GM21381 (cell line): ENCODE data around the gene KCNG2.
"Not testable (repeated sequence)": the region's sequence is repeated elsewhere in the genome, so short reads cannot be mapped to it uniquely, and the experiment has no call there.

Experiments used
- ATAC-seq: cut with Tn5 transposase; IDR thresholded peaks from one replicate; pipeline ENCODE4 v1.9.1; 2021; ENCODE audit warnings: mild to moderate bottlenecking, moderate library complexity; ENCODE audit not compliant: unreplicated experiment

The KCNG2 gene, protein sequence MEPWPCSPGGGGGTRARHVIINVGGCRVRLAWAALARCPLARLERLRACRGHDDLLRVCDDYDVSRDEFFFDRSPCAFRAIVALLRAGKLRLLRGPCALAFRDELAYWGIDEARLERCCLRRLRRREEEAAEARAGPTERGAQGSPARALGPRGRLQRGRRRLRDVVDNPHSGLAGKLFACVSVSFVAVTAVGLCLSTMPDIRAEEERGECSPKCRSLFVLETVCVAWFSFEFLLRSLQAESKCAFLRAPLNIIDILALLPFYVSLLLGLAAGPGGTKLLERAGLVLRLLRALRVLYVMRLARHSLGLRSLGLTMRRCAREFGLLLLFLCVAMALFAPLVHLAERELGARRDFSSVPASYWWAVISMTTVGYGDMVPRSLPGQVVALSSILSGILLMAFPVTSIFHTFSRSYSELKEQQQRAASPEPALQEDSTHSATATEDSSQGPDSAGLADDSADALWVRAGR

DNA sequence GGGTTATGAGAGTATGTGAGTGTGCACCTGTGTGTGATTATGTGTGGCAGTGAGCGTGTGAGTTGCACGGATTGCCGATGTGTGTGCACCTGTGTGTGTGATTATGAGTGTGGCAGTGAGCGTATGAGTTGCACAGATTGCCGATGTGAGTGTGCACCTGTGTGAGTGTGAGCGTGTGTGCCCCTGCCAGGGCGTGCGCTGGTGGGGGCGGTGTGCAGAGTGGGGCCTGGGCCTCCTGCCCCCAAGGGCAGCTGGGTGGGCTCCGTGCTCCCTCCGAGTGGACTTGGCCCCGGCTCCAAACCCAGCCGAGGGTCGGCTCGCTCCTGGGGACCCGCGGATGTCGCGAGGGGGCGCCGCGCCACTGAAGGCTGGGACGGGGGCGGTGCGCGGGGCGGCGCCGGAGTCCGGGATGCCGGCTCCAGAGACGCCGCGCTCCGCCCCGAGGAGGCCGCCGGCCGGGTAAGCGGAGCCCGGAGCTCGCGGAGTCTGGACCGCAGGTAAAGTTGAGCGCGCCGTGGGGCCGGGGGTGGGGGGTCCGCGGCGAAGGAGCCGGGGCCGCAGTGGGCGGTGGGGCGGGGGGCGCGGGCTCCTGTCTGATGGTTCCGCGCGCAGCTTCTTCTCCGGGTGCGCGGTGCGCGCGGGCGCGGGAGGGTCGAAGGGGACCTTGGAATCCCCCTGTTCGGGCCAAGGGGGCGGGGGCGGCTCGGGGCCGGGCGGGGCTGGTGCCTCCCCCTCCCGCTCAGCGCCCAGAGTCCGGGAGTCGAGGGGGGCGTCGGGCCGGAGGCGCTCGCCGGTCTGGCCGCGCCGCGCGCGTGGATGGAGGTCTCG, at the start of gene KCNG2:
Gene KCNG2 (plus strand): TSS at position 421 of the 828 bp plus-strand sequence. CDS start 65,730 bp downstream, outside the sequence.
- no peak for ATAC-seq

GRCh38 chr18:79748321-79749180, 49.2 kb upstream of the KCNG2 start:
- ATAC-seq: no peak

DNA sequence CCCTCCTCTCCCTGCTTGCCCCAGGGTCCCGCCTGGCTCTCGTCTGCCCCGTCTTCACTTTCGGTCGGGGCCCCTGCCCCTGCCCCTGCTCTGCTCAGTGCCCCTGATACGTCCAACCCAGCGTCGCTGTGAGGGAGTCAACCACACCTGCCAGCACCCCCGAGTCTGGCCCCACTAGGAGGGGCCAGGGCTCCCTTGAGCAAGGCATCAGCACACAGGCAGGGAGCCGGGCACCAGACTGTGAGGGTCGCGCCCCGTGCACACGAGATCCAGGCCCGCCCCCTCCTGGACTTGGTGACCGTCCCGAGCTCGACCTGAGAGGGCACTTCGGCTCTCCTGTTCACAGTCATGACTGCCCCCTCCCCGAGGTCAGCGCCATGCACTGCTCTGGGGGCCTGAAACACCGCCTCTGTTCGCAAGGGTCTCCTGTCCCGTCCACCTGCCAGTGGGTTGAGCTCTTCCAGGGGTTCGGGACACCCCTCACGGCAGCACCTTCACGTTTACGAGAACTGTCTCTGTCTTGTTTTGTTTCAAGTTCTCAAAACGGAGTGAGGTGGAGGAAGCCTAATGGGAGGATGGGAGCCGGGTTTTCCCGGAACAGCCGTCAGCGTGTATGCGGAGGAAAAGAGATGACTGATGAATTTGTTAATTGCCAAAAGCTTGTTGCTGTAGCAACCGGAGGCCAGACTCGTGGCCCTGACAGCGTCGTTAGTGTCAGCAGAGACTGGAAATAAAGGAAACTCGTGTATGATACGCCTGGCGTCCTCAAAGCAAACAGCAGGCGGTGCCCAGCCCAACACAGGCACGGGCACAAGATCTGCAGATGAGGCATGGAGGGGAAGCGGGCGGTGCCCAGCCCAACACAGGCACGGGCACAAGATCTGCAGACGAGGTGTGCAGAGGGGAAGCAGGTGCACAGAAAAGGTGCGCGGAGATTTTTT, 48.2 kb upstream of the KCNG2 start:
- ATAC-seq: no peak

GRCh38 chr18:79750980-79751571, 46.7 kb upstream of the KCNG2 start:
- ATAC-seq: no peak

DNA sequence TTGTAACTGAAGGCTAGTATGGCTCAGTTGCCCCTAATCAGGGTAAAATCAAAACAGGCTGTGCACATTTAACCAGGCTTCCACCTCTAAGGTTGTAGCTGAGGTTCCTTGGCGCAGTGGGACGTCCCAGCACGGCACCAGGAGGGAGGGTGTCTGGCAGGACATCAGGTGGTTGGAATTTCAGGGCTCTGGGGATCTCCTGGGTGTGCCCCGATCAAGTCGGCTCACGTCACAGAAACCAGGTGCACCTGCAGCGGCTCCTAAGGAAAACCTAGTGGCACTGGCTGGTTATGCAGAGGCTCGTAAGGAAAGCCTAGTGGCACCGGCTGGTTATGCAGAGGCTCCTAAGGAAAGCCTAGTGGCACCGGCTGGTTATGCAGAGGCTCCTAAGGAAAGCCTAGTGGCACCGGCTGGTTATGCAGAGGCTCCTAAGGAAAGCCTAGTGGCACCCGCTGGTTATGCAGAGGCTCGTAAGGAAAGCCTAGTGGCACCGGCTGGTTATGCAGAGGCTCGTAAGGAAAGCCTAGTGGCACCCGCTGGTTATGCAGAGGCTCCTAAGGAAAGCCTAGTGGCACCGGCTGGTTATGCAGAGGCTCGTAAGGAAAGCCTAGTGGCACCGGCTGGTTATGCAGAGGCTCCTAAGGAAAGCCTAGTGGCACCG, 45.7 kb upstream of the KCNG2 start:
- not testable (repeated sequence) for ATAC-seq

GRCh38 chr18:79752946-79753345, 44.8 kb upstream of the KCNG2 start:
- ATAC-seq: not testable (repeated sequence)

DNA sequence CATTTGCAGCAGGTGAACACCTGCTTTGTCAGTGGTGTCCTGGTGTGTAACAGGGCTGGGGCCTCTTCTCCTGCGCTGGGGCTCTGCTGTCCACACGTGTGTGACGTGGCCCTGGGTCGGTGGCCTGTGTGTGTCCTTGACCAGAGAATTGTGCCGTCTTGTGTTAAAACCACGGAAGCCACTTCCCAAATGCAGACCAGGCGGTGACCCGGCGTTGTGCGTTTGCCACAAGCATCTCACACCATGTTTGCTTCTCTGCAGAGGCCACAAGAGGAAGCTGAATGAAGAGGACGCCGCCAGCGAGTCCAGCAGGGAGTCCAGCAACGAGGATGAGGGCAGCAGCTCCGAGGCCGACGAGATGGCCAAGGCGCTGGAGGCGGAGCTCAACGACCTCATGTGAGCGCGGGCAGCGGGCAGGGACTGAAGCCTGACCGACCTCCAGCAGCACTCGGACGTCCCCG, 44.3 kb upstream of the KCNG2 start:
- ATAC-seq: no peak

DNA sequence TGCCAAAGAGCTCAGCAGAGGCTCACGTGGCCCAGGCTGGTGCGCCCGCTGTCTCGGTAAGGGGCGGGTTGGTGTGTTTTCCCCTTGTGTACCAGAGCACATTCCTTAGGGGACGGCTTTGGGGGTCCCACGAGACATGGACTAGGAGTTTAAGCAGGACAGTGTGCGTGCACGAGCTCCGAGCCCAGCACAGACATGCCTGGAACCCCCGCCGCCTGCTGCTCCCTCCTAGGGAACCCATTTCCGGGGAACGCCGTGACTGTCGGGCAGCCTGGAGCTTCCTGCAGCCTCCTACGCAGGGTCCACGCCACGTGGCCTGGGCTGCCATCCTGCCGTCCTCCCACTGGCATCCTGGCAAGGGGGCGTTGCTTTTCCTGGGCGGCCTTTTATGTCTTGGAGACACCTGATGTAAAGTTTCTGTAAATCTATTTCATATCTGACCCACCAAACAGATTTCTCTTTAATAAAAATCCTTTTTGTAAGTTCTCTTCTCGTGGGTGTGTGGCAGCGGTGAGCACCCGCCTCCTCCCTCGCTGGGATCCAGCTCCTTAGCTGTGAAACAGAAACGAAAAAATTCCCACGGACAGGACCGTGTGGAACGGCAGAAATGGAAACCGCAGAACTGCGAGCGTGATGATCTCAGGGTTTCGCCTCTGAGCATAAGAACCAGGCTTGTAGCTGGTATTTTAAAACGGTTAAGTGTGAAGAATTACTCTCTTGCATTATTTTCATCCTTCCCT, 43.5 kb upstream of the KCNG2 start:
- ATAC-seq: no peak

- no peak for ATAC-seq
Observed at GRCh38 chr18:79754831-79755351, 42.8 kb upstream of the KCNG2 start.

- no peak for ATAC-seq
Observed at GRCh38 chr18:79755496-79756142, 42.1 kb upstream of the KCNG2 start.

GRCh38 chr18:79756143-79756500, 41.6 kb upstream of the KCNG2 start:
- ATAC-seq: no peak

DNA sequence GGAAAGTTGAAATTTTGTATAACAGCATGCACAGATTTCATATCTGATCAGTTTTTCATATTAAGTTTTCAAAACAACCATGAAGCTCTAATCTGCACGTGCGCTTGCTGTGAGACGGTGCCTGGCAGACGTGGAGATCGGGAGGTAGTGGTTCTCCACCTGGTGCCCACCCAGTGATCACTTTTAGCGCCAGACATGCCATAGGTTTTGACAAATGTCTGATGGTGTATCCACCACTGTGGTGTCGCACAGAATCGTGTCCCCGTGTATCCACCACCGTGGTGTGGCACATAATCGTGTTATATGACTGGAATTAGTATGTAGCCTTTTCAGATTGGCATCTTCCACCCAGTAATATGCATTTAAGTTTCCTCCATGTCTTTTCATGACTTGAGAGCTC, 40.9 kb upstream of the KCNG2 start:
- no peak for ATAC-seq

- no peak for ATAC-seq
Observed at GRCh38 chr18:79760348-79760747, 37.4 kb upstream of the KCNG2 start.

DNA sequence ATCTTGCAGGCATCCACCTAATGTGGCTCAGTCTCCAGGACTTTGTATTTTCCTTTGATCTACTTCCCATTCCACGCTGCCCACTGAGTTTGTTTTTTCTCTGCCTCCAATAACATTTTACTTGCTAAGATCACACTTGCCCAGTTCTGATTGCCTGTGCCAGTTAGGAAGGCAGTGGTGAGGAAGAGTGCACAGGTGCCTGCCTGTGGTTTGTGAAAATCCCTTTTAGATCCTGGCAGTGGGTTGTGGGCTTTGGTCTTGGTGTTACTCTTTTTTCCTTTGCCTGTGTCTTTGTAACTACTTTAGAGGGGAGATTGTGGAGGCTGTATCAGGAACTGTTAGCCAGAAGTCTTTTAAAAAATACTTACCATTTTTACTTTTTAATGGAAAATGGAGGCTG, 36.9 kb upstream of the KCNG2 start:
- no peak for ATAC-seq

DNA sequence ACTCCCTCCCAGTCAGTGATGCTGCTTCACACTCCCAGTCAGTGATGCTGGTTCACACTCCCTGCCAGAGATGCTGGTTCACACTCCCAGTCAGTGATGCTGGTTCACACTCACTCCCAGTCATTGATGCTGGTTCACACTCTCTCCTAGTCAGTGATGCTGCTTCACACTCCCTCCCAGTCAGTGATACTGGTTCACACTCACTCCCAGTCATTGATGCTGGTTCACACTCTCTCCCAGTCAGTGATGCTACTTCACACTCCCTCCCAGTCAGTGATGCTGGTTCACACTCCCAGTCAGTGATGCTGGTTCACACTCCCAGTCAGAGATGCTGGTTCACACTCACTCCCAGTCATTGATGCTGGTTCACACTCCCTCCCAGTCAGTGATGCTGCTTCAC, 34.3 kb upstream of the KCNG2 start:
- no peak for ATAC-seq

GRCh38 chr18:79764131-79764530, 33.6 kb upstream of the KCNG2 start:
- no peak for ATAC-seq

- ATAC-seq: no peak
Observed at GRCh38 chr18:79765491-79766245, 32.1 kb upstream of the KCNG2 start.
